NCI-H460 (cell line): ENCODE measurements around the gene GGNBP2. TPM values are rescaled to one million over a fixed set of nuclear protein-coding genes. Genes with fewer than 3 reads are reported as not detected.
A peak's percentile ranks its signal among the peaks of the same experiment; 100 is the strongest.
"Not testable (repeated sequence)": the region's sequence is repeated elsewhere in the genome, so short reads cannot be mapped to it uniquely, and the experiment has no call there.

Experiments
- DNase-seq: peaks from one replicate; pipeline ENCODE4 v3.0.0-alpha.2; 2016; ENCODE audit warnings: low read depth; ENCODE audit errors: extremely low read depth
- total RNA-seq: library from RNA; depleted of rRNA; stranded (reverse); fragments of >200 nt; shearing (Covaris generic); gene quantifications from 2 replicates; pipeline ENCODE4 v1.2.3, GENCODE V29; 2014

The GGNBP2 gene
- total RNA-seq, 1 experiment from 2014 or later, result 59.2 TPM

- DNase-seq, result no peak
Observed at GRCh38 chr17:36599546-36600250, 55.0 kb downstream of the GGNBP2 start.

GRCh38 chr17:36600465-36600864 lies 55.7 kb downstream of the GGNBP2 start:
- DNase-seq, result no peak

GRCh38 chr17:36600936-36601302 lies 56.2 kb downstream of the GGNBP2 start:
- DNase-seq, result no peak

GRCh38 chr17:36601303-36602029 lies 56.7 kb downstream of the GGNBP2 start, which contains the start of gene MRM1:
TSS of gene MRM1 (plus strand) at chr17:36601583. CDS start at chr17:36601811, 228 bp downstream.
- DNase-seq, result peak; percentile 90

- no peak for DNase-seq
Observed at GRCh38 chr17:36602030-36602748, 57.5 kb downstream of the GGNBP2 start.

GRCh38 chr17:36602924-36603384 lies 58.2 kb downstream of the GGNBP2 start:
- peak; percentile 70 for DNase-seq

GRCh38 chr17:36605028-36605427 lies 60.3 kb downstream of the GGNBP2 start:
- not testable (repeated sequence) for DNase-seq

GRCh38 chr17:36608280-36608679 lies 63.6 kb downstream of the GGNBP2 start:
- no peak for DNase-seq

- DNase-seq, result peak; percentile 57
Observed at GRCh38 chr17:36608794-36609497, 64.2 kb downstream of the GGNBP2 start.

GRCh38 chr17:36609498-36609862 lies 64.8 kb downstream of the GGNBP2 start:
- no peak for DNase-seq

- no peak for DNase-seq
Observed at GRCh38 chr17:36610474-36610873, 65.8 kb downstream of the GGNBP2 start.

GRCh38 chr17:36611345-36612072 lies 66.8 kb downstream of the GGNBP2 start:
- no peak for DNase-seq

- DNase-seq, result no peak
Observed at GRCh38 chr17:36612323-36612722, 67.6 kb downstream of the GGNBP2 start.

GRCh38 chr17:36613155-36613554 lies 68.4 kb downstream of the GGNBP2 start:
- DNase-seq, result no peak

- no peak for DNase-seq
Observed at GRCh38 chr17:36614081-36614480, 69.4 kb downstream of the GGNBP2 start.

- DNase-seq, result no peak
Observed at GRCh38 chr17:36614933-36615332, 70.2 kb downstream of the GGNBP2 start.

- no peak for DNase-seq
Observed at GRCh38 chr17:36616061-36617029, 71.6 kb downstream of the GGNBP2 start.

- DNase-seq, result no peak
Observed at GRCh38 chr17:36617773-36618172, 73.1 kb downstream of the GGNBP2 start.

GRCh38 chr17:36623281-36623680 lies 78.6 kb downstream of the GGNBP2 start:
- DNase-seq, result no peak
